Tibial nerve (tissue), 4 donors: ENCODE data around the gene WDR81. TPM values are rescaled to one million over a fixed set of nuclear protein-coding genes. Genes with fewer than 3 reads are reported as not detected.

Experiments used
- DNase-seq, 2 donors: peaks; one replicate each; pipeline ENCODE4 v3.0.0-alpha.2; 2019; ENCODE audit warnings: low spot score in 2 of 2
- H3K27ac ChIP-seq, 4 donors: fragments of 200-600 bp; sonication (generic) in 3 of 4; one replicate each; pipeline ENCODE4 v1.5.1; 2017 to 2019; ENCODE audit warnings: mild to moderate bottlenecking in 1 of 4
- H3K27me3 ChIP-seq, 2 donors: fragments of 200-600 bp; sonication (generic) in 1 of 2; one replicate each; pipeline versions ENCODE4 v1.5.1 to v1.6.0; 2017 to 2019
- H3K36me3 ChIP-seq, 3 donors: fragments of 200-600 bp; sonication (generic); one replicate each; pipeline ENCODE4 v1.5.1; 2018 to 2019
- H3K4me1 ChIP-seq, 4 donors: fragments of 200-600 bp; sonication (generic) in 3 of 4; one replicate each; pipeline ENCODE4 v1.5.1; 2017 to 2019
- H3K4me3 ChIP-seq, 4 donors: fragments of 200-600 bp; sonication (generic) in 3 of 4; one replicate each; pipeline ENCODE4 v1.5.1; 2017 to 2019; ENCODE audit warnings: mild to moderate bottlenecking in 1 of 4, moderate library complexity in 1 of 4
- H3K9me3 ChIP-seq, 4 donors: fragments of 200-600 bp; sonication (generic) in 3 of 4; one replicate each; pipeline ENCODE4 v1.5.1; 2017 to 2019
- CTCF ChIP-seq, 5 experiments: fragments of 200-600 bp in 3 of 5; fragments of 450-650 bp in 2 of 5; sonication (generic) in 3 of 5; IDR thresholded peaks; one replicate each; pipeline ENCODE4 v1.5.1; 2016 to 2019; ENCODE audit warnings: antibody characterized with exemption in 5 of 5, mild to moderate bottlenecking in 3 of 5, moderate library complexity in 2 of 5
- EP300 ChIP-seq, 2 donors: sonication (generic); formaldehyde crosslinking; IDR thresholded peaks; one replicate each; pipeline ENCODE4 v1.6.1; 2017; ENCODE audit warnings: antibody characterized with exemption in 2 of 2, mild to moderate bottlenecking in 1 of 2
- POLR2A ChIP-seq, 2 donors: fragments of 450-650 bp; IDR thresholded peaks; one replicate each; pipeline ENCODE4 v1.6.1; 2017; ENCODE audit warnings: antibody characterized with exemption in 2 of 2, mild to moderate bottlenecking in 2 of 2, moderate library complexity in 2 of 2
- WGBS, 2 donors: methylation state at CpG; one replicate each; pipeline ENCODE4 v1.1.5; 2018; 5-methylcytosine and 5-hydroxymethylcytosine counted together
- total RNA-seq, 4 donors: library from RNA; depleted of rRNA; stranded (reverse); fragments of >200 nt; gene quantifications; one replicate each; pipeline ENCODE4 v1.1.0, GENCODE V29; 2016

The WDR81 gene
- total RNA-seq, 4 donors from 2014 or later: 54.4 to 111 (median 92.0) TPM

DNA sequence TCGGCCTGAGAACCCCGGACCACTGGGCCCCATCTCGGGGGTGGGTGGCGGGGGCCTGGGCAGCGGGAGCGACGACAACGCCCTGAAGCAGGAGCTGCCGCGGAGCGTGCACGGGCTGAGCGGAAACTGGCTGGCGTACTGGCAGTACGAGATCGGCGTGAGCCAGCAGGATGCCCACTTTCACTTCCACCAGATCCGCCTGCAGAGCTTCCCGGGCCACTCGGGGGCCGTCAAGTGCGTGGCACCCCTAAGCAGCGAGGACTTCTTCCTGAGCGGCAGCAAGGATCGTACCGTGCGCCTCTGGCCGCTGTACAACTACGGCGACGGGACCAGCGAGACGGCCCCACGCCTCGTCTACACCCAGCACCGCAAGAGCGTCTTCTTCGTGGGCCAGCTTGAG, 9.3 kb downstream of the WDR81 start:
- Histone ChIP-seq H3K27me3 (no peaks in the 10 kb centered on the region), H3K4me1 (peaks cover 0 to 58% (median 24%) of the 10 kb centered on the region in 4 donors), H3K27ac (no peak overlapping the region), H3K9me3 (no peaks in the 10 kb centered on the region), H3K36me3 (peaks cover 2 to 94% (median 4%) of the 10 kb centered on the region in 3 donors), H3K4me3 (no peak overlapping the region)
- no peak for DNase-seq
- TF ChIP-seq EP300 (IDR thresholded peaks at IDR 0.05) (no peak), POLR2A (IDR thresholded peaks at IDR 0.05) (no peak), CTCF (IDR thresholded peaks at IDR 0.05) (no peak)
- 91 to 95% methylated on average over 31 to 37 of the region's 38 CpGs for WGBS, 2 donors

- WGBS, 2 donors: 89 to 90% methylated on average over 8 to 9 of the region's 10 CpGs
- Histone ChIP-seq H3K27me3 (no peaks in the 10 kb centered on the region), H3K27ac (peak overlapping the region in 2 of 4 donors; percentile 69 to 75), H3K36me3 (peaks cover 2 to 80% (median 4%) of the 10 kb centered on the region in 3 donors), H3K9me3 (no peaks in the 10 kb centered on the region), H3K4me3 (no peak overlapping the region), H3K4me1 (peaks cover 0 to 42% (median 23%) of the 10 kb centered on the region in 4 donors)
- TF ChIP-seq POLR2A (IDR thresholded peaks at IDR 0.05): no peak
- TF ChIP-seq EP300 (IDR thresholded peaks at IDR 0.05): no peak
- no peak for TF ChIP-seq CTCF (IDR thresholded peaks at IDR 0.05)
- no peak for DNase-seq
These were observed 10.9 kb downstream of the WDR81 start for GRCh38 chr17:1735418-1735817.

DNA sequence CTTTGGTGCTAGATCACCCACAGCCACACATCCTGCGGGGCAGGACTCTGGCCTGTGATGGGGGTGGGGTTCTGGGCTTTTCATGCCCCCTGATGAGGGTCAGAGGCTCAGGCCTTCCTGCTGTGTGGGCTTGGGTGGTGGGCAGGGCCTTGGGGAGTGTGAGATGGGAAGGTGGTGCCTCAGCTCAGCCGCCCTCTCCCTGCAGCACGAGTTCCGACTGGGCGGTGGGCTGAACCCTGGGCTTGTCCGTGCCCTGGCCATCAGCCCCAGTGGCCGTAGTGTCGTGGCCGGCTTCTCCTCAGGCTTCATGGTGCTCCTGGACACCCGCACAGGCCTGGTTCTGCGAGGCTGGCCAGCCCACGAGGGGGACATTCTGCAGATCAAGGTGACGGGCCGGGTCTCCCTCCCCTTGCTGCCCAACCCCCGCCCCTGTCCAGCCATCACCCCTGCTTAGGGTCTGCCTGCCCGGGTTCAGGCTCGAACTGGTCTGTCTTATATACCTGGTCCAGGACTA, 11.4 kb downstream of the WDR81 start:
- DNase-seq: no peak
- no peaks in the 10 kb centered on the region for H3K27me3 ChIP-seq
- H3K27ac ChIP-seq: peak overlapping the region in 3 of 4 donors; percentile 51 to 75 (median 69)
- H3K36me3 ChIP-seq: peaks cover 2 to 76% (median 4%) of the 10 kb centered on the region in 3 donors
- peaks cover 0 to 37% (median 19%) of the 10 kb centered on the region in 4 donors for H3K4me1 ChIP-seq
- WGBS, 2 donors: 84 to 85% methylated on average over 5 to 15 of the region's 17 CpGs
- no peak overlapping the region for H3K4me3 ChIP-seq
- TF ChIP-seq EP300 (IDR thresholded peaks at IDR 0.05) (no peak), CTCF (IDR thresholded peaks at IDR 0.05) (no peak), POLR2A (IDR thresholded peaks at IDR 0.05) (no peak)
- H3K9me3 ChIP-seq: no peaks in the 10 kb centered on the region

- TF ChIP-seq EP300 (IDR thresholded peaks at IDR 0.05) (peak in 1 of 2 donors; percentile 12), CTCF (IDR thresholded peaks at IDR 0.05) (no peak), POLR2A (IDR thresholded peaks at IDR 0.05) (no peak)
- H3K36me3 ChIP-seq: peaks cover 2 to 68% (median 4%) of the 10 kb centered on the region in 3 donors
- WGBS, 2 donors: 35 to 48% methylated on average over 23 to 24 of the region's 25 CpGs
- H3K9me3 ChIP-seq: no peaks in the 10 kb centered on the region
- H3K4me1 ChIP-seq: peaks cover 0 to 30% (median 17%) of the 10 kb centered on the region in 4 donors
- H3K4me3 ChIP-seq: no peak overlapping the region
- H3K27ac ChIP-seq: peak overlapping the region in 3 of 4 donors; percentile 51 to 75 (median 69)
- peak in 1 of 2 donors; percentile 49 for DNase-seq
- H3K27me3 ChIP-seq: no peaks in the 10 kb centered on the region
These were observed 12.1 kb downstream of the WDR81 start for GRCh38 chr17:1736348-1737281.
